Measurements from ENCODE around the gene STRN.

The STRN gene

GRCh38 chr2:36976065-36976464, 9.7 kb upstream of the STRN start:
- H3K79me2 ChIP-seq (ENCODE audit: low read length), result no peaks in the 10 kb centered on the region
- no peak overlapping the region for H3K4me3 ChIP-seq (ENCODE audit: low read length)
- no peaks in the 10 kb centered on the region for H4K20me1 ChIP-seq (ENCODE audit: insufficient read depth, low read length)
- H3K4me1 ChIP-seq (ENCODE audit: low read length), result no peaks in the 10 kb centered on the region
- TF ChIP-seq CTCF (IDR thresholded peaks at IDR 0.05; ENCODE audit: low read depth, low read length) (no peak), EZH2phosphoT487 (IDR thresholded peaks at IDR 0.05; ENCODE audit: low read depth) (no peak)
- H3K9me3 ChIP-seq (ENCODE audit: insufficient read depth, low read length), result no peaks in the 10 kb centered on the region
- H2AFZ ChIP-seq (ENCODE audit: low read depth, low read length), result no peak overlapping the region
- no peak overlapping the region for H3K27ac ChIP-seq (ENCODE audit: low read length)
- H3K36me3 ChIP-seq (replicated peaks; ENCODE audit: low read depth, low read length), result no peaks in the 10 kb centered on the region
- no peak overlapping the region for H3K4me2 ChIP-seq (ENCODE audit: low read length)
- H3K9ac ChIP-seq (ENCODE audit: low read length), result no peak overlapping the region
- no peaks in the 10 kb centered on the region for H3K27me3 ChIP-seq (ENCODE audit: low read depth, low read length)

GRCh38 chr2:36975306-36975705, 9.0 kb upstream of the STRN start:
- Histone ChIP-seq H3K4me1 (ENCODE audit: low read length) (no peaks in the 10 kb centered on the region), H3K27ac (ENCODE audit: low read length) (no peak overlapping the region), H3K27me3 (ENCODE audit: low read depth, low read length) (no peaks in the 10 kb centered on the region), H3K36me3 (replicated peaks; ENCODE audit: low read depth, low read length) (no peaks in the 10 kb centered on the region), H2AFZ (ENCODE audit: low read depth, low read length) (no peak overlapping the region), H3K9ac (ENCODE audit: low read length) (no peak overlapping the region), H3K79me2 (ENCODE audit: low read length) (no peaks in the 10 kb centered on the region), H4K20me1 (ENCODE audit: insufficient read depth, low read length) (no peaks in the 10 kb centered on the region), H3K9me3 (ENCODE audit: insufficient read depth, low read length) (no peaks in the 10 kb centered on the region), H3K4me2 (ENCODE audit: low read length) (no peak overlapping the region), H3K4me3 (ENCODE audit: low read length) (no peak overlapping the region)
- no peak for TF ChIP-seq EZH2phosphoT487 (IDR thresholded peaks at IDR 0.05; ENCODE audit: low read depth)
- TF ChIP-seq CTCF (IDR thresholded peaks at IDR 0.05; ENCODE audit: low read depth, low read length), result no peak

DNA sequence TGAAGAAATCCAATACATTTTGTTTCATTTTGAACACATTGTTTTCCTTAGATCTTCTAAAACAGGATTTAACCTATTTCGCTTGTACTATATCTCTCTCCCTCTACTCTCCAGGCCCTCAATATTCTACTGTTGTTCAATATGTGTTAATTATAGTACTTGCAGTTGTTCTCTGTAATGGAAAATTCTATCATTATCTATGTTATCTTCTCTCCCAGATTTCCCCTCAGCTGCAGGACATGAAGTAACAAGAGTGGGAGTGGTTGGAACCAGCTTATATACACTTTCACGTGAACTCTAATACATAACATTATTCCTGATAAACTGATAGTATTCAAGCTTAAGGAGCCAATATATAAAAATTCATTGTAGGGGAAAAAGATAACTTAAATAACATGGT, 7.0 kb upstream of the STRN start:
- no peaks in the 10 kb centered on the region for H3K9me3 ChIP-seq (ENCODE audit: insufficient read depth, low read length)
- H3K27ac ChIP-seq (ENCODE audit: low read length), result no peak overlapping the region
- H3K27me3 ChIP-seq (ENCODE audit: low read depth, low read length), result no peaks in the 10 kb centered on the region
- no peak overlapping the region for H3K4me3 ChIP-seq (ENCODE audit: low read length)
- H3K36me3 ChIP-seq (replicated peaks; ENCODE audit: low read depth, low read length), result no peaks in the 10 kb centered on the region
- peaks cover 8% of the 10 kb centered on the region for H3K4me1 ChIP-seq (ENCODE audit: low read length)
- no peaks in the 10 kb centered on the region for H4K20me1 ChIP-seq (ENCODE audit: insufficient read depth, low read length)
- TF ChIP-seq CTCF (IDR thresholded peaks at IDR 0.05; ENCODE audit: low read depth, low read length), result no peak
- TF ChIP-seq EZH2phosphoT487 (IDR thresholded peaks at IDR 0.05; ENCODE audit: low read depth), result no peak
- no peak overlapping the region for H3K9ac ChIP-seq (ENCODE audit: low read length)
- H3K4me2 ChIP-seq (ENCODE audit: low read length), result no peak overlapping the region
- no peaks in the 10 kb centered on the region for H3K79me2 ChIP-seq (ENCODE audit: low read length)
- no peak overlapping the region for H2AFZ ChIP-seq (ENCODE audit: low read depth, low read length)

GRCh38 chr2:36971990-36972389, 5.7 kb upstream of the STRN start:
- Histone ChIP-seq H3K4me1 (ENCODE audit: low read length) (peaks cover 20% of the 10 kb centered on the region), H3K27ac (ENCODE audit: low read length) (no peak overlapping the region)

More at GRCh38 chr2:36971990-36972389, 5.7 kb upstream of the STRN start:
- no peaks in the 10 kb centered on the region for H3K27me3 ChIP-seq (ENCODE audit: low read depth, low read length)
- H3K4me2 ChIP-seq (ENCODE audit: low read length), result no peak overlapping the region
- no peak for TF ChIP-seq CTCF (IDR thresholded peaks at IDR 0.05; ENCODE audit: low read depth, low read length)
- TF ChIP-seq EZH2phosphoT487 (IDR thresholded peaks at IDR 0.05; ENCODE audit: low read depth), result no peak
- no peaks in the 10 kb centered on the region for H3K79me2 ChIP-seq (ENCODE audit: low read length)
- H2AFZ ChIP-seq (ENCODE audit: low read depth, low read length), result no peak overlapping the region
- no peak overlapping the region for H3K9ac ChIP-seq (ENCODE audit: low read length)
- H3K9me3 ChIP-seq (ENCODE audit: insufficient read depth, low read length), result no peaks in the 10 kb centered on the region
- no peak overlapping the region for H3K4me3 ChIP-seq (ENCODE audit: low read length)
- H4K20me1 ChIP-seq (ENCODE audit: insufficient read depth, low read length), result no peaks in the 10 kb centered on the region
- no peaks in the 10 kb centered on the region for H3K36me3 ChIP-seq (replicated peaks; ENCODE audit: low read depth, low read length)
